ENCODE measurements around the gene CFAP299. TPM values are rescaled to one million over a fixed set of nuclear protein-coding genes. Genes with fewer than 3 reads are reported as not detected.

CFAP299 gene
- total RNA-seq, 1 donor from 2014 or later: not detected

- Mint-ChIP-seq H3K4me1 (ENCODE audit: unreplicated experiment) (no peaks in the 10 kb centered on the region), H3K4me3 (ENCODE audit: unreplicated experiment) (no peak overlapping the region), H3K9me3 (ENCODE audit: unreplicated experiment) (no peaks in the 10 kb centered on the region), H3K27ac (ENCODE audit: unreplicated experiment) (no peak overlapping the region), H3K27me3 (ENCODE audit: unreplicated experiment) (peaks cover 1% of the 10 kb centered on the region), H3K36me3 (ENCODE audit: low read depth, unreplicated experiment) (no peaks in the 10 kb centered on the region)
- no peak for TF ChIP-seq CTCF (IDR thresholded peaks at IDR 0.05; ENCODE audit: unreplicated experiment)
- no peak for DNase-seq (ENCODE audit: low spot score)
Observed at GRCh38 chr4:80841587-80842281, 506.2 kb downstream of the CFAP299 start.

GRCh38 chr4:80846210-80846609, 510.7 kb downstream of the CFAP299 start:
- no peak for DNase-seq (ENCODE audit: low spot score)
- H3K36me3 Mint-ChIP-seq (ENCODE audit: low read depth, unreplicated experiment): no peaks in the 10 kb centered on the region
- H3K4me1 Mint-ChIP-seq (ENCODE audit: unreplicated experiment): no peaks in the 10 kb centered on the region
- H3K4me3 Mint-ChIP-seq (ENCODE audit: unreplicated experiment): no peak overlapping the region
- no peaks in the 10 kb centered on the region for H3K27me3 Mint-ChIP-seq (ENCODE audit: unreplicated experiment)
- TF ChIP-seq CTCF (IDR thresholded peaks at IDR 0.05; ENCODE audit: unreplicated experiment): no peak
- H3K27ac Mint-ChIP-seq (ENCODE audit: unreplicated experiment): no peak overlapping the region
- no peaks in the 10 kb centered on the region for H3K9me3 Mint-ChIP-seq (ENCODE audit: unreplicated experiment)

GRCh38 chr4:80852061-80852460, 516.5 kb downstream of the CFAP299 start:
- no peak overlapping the region for H3K4me3 Mint-ChIP-seq (ENCODE audit: unreplicated experiment)
- no peaks in the 10 kb centered on the region for H3K9me3 Mint-ChIP-seq (ENCODE audit: unreplicated experiment)
- DNase-seq (ENCODE audit: low spot score): no peak
- no peaks in the 10 kb centered on the region for H3K27me3 Mint-ChIP-seq (ENCODE audit: unreplicated experiment)
- H3K27ac Mint-ChIP-seq (ENCODE audit: unreplicated experiment): no peak overlapping the region
- no peaks in the 10 kb centered on the region for H3K36me3 Mint-ChIP-seq (ENCODE audit: low read depth, unreplicated experiment)
- TF ChIP-seq CTCF (IDR thresholded peaks at IDR 0.05; ENCODE audit: unreplicated experiment): no peak
- no peaks in the 10 kb centered on the region for H3K4me1 Mint-ChIP-seq (ENCODE audit: unreplicated experiment)

GRCh38 chr4:80873571-80873970, 538.0 kb downstream of the CFAP299 start:
- no peaks in the 10 kb centered on the region for H3K36me3 Mint-ChIP-seq (ENCODE audit: low read depth, unreplicated experiment)
- H3K9me3 Mint-ChIP-seq (ENCODE audit: unreplicated experiment): no peaks in the 10 kb centered on the region
- H3K4me1 Mint-ChIP-seq (ENCODE audit: unreplicated experiment): no peaks in the 10 kb centered on the region
- TF ChIP-seq CTCF (IDR thresholded peaks at IDR 0.05; ENCODE audit: unreplicated experiment): no peak
- no peak overlapping the region for H3K4me3 Mint-ChIP-seq (ENCODE audit: unreplicated experiment)
- no peaks in the 10 kb centered on the region for H3K27me3 Mint-ChIP-seq (ENCODE audit: unreplicated experiment)
- DNase-seq (ENCODE audit: low spot score): no peak
- no peak overlapping the region for H3K27ac Mint-ChIP-seq (ENCODE audit: unreplicated experiment)

- no peaks in the 10 kb centered on the region for H3K9me3 Mint-ChIP-seq (ENCODE audit: unreplicated experiment)
- no peaks in the 10 kb centered on the region for H3K36me3 Mint-ChIP-seq (ENCODE audit: low read depth, unreplicated experiment)
- no peak for TF ChIP-seq CTCF (IDR thresholded peaks at IDR 0.05; ENCODE audit: unreplicated experiment)
Observed at GRCh38 chr4:80874979-80875378, 539.4 kb downstream of the CFAP299 start.

More at GRCh38 chr4:80874979-80875378, 539.4 kb downstream of the CFAP299 start:
- Mint-ChIP-seq H3K4me1 (ENCODE audit: unreplicated experiment) (no peaks in the 10 kb centered on the region), H3K4me3 (ENCODE audit: unreplicated experiment) (no peak overlapping the region), H3K27ac (ENCODE audit: unreplicated experiment) (no peak overlapping the region), H3K27me3 (ENCODE audit: unreplicated experiment) (no peaks in the 10 kb centered on the region)
- no peak for DNase-seq (ENCODE audit: low spot score)

Measured in endothelial cell (in vitro differentiated cells).